ENCODE data around the gene ERH. TPM values are rescaled to one million over a fixed set of nuclear protein-coding genes. Genes with fewer than 3 reads are reported as not detected.

Gene ERH
- total RNA-seq, 3 donors from 2014 or later (not counting 1 experiment from before 2014, with no cell fraction given), result 103 to 120 (median 113) TPM

DNA sequence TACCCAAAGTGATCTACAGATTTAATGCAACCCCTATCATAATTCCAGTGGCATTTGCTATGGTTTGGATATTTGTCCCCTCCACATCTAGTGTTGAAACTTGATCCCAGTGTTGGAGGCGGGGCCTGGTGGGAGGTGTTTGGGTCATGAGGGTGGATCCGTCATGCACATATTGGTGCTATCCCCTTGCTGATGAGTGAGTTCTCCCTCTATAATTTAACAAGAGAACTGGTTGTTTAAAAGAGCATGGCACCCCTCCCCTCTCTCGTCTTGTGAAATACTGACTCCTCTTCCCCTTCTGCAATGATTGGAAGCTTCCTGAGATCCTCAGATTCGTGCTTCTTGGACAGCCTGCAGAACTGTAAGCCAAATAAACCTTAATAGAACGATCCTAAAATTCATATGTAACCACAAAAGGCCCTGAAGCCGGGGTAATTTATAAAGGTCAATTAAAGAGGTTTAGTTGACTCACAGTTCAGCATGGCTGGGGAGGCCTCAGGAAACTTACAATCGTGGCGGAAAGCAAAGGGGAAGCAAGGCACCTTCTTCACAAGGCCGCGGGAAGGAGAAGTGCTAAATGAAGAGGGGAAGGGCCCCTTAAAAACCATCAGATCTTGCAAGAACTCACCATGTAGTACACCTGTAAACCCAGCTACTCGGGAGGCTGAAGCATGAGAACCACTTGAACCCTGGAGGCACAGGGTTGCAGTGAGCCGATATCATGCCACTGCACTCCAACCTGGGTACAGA is 41.6 kb upstream of the ERH start:
- WGBS (ENCODE audit: insufficient coverage), result 91% methylated on average over 12 of the region's 12 CpGs
- intact Hi-C loops (cut with micrococcal nuclease), result no loop called here
- H3K27ac Mint-ChIP-seq, result no peak overlapping the region
- Histone ChIP-seq H3K9me3 (ENCODE audit: control insufficient read depth, insufficient read depth, low read length) (no peaks in the 10 kb centered on the region), H3K4me1 (ENCODE audit: control insufficient read depth, insufficient read depth, low read length) (no peaks in the 10 kb centered on the region), H3K4me3 (ENCODE audit: low read length) (no peak overlapping the region), H3K27ac (ENCODE audit: low read length) (no peak overlapping the region), H3K27me3 (ENCODE audit: control insufficient read depth, insufficient read depth, low read length) (no peaks in the 10 kb centered on the region), H3K36me3 (ENCODE audit: control insufficient read depth, insufficient read depth, low read length) (peaks cover 5% of the 10 kb centered on the region)
- no peak overlapping the region for H3K4me3 Mint-ChIP-seq
- ATAC-seq (no peak), DNase-seq (no peak)
- H3K36me3 Mint-ChIP-seq, result no peaks in the 10 kb centered on the region
- H3K27me3 Mint-ChIP-seq (ENCODE audit: low read depth in 2 of 2), result no peaks in the 10 kb centered on the region
- H3K9me3 Mint-ChIP-seq, result no peaks in the 10 kb centered on the region
- H3K4me1 Mint-ChIP-seq, result peaks cover 4 to 18% of the 10 kb centered on the region in 2 donors
- TF ChIP-seq, protein P1, sequence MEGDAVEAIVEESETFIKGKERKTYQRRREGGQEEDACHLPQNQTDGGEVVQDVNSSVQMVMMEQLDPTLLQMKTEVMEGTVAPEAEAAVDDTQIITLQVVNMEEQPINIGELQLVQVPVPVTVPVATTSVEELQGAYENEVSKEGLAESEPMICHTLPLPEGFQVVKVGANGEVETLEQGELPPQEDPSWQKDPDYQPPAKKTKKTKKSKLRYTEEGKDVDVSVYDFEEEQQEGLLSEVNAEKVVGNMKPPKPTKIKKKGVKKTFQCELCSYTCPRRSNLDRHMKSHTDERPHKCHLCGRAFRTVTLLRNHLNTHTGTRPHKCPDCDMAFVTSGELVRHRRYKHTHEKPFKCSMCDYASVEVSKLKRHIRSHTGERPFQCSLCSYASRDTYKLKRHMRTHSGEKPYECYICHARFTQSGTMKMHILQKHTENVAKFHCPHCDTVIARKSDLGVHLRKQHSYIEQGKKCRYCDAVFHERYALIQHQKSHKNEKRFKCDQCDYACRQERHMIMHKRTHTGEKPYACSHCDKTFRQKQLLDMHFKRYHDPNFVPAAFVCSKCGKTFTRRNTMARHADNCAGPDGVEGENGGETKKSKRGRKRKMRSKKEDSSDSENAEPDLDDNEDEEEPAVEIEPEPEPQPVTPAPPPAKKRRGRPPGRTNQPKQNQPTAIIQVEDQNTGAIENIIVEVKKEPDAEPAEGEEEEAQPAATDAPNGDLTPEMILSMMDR (IDR thresholded peaks at IDR 0.05), result no peak

DNA sequence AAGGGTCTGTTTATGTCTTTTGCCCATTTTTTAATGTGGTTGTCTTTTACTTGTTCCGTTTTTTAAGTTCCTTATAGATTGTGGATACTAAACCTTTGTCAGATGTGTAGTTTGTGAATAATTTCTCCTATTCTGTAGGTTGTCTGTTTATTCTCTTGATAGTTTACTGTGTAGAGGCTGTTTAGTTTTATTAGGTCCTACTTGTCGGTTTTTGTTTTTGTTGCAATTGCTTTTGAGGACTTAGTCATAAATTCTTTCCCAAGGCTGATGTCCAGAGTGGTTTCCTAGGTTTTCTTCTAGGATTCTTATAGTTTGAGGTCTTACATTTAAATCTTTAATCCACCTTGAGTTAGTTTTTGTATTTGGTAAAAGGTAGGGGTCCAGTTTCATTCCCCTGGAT is 34.3 kb upstream of the ERH start:
- Mint-ChIP-seq H3K9me3 (no peaks in the 10 kb centered on the region), H3K36me3 (peaks cover 6% of the 10 kb centered on the region), H3K27me3 (ENCODE audit: low read depth in 2 of 2) (no peaks in the 10 kb centered on the region), H3K27ac (no peak overlapping the region), H3K4me3 (no peak overlapping the region), H3K4me1 (peaks cover 19 to 26% of the 10 kb centered on the region in 2 donors)
- Histone ChIP-seq H3K36me3 (ENCODE audit: control insufficient read depth, insufficient read depth, low read length) (peaks cover 2% of the 10 kb centered on the region), H3K4me3 (ENCODE audit: low read length) (no peak overlapping the region), H3K9me3 (ENCODE audit: control insufficient read depth, insufficient read depth, low read length) (no peaks in the 10 kb centered on the region), H3K27ac (ENCODE audit: low read length) (no peak overlapping the region), H3K27me3 (ENCODE audit: control insufficient read depth, insufficient read depth, low read length) (no peaks in the 10 kb centered on the region), H3K4me1 (ENCODE audit: control insufficient read depth, insufficient read depth, low read length) (no peaks in the 10 kb centered on the region)
- intact Hi-C loops (cut with micrococcal nuclease), result no loop called here
- ATAC-seq, result no peak
- TF ChIP-seq, protein P1 (IDR thresholded peaks at IDR 0.05), result no peak
- 90% methylated on average over 2 of the region's 2 CpGs for WGBS (ENCODE audit: insufficient coverage)
- no peak for DNase-seq

DNA sequence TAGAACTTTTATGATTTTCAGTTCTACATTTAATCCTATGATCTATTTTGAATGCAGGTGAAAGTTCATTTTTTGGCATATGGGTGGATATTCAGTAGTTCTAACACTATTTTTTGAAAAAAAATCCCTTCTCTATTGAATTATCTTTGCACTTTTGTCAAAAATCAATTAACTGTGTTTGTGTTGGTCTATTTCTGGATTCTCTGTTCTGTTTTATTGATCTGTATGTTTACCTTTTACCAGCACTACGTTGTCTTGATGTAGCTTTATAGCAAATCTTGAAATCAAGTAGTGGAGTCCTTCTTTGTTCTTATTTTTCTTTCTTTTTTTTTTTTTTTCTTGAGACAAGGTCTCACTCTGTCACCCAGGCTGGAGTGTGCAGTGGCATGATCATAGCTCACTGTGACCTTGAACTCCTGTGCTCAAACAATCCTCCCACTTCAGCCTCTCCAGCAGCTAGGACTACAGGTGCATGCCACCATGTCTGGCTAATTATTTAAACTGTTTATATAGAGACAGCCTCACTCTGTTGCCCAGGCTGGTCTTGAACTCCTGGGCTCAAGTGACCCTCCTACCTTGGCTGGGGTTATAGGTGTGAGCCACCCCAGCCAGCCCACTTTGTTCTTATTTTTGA is 32.3 kb upstream of the ERH start:
- Histone ChIP-seq H3K36me3 (ENCODE audit: control insufficient read depth, insufficient read depth, low read length) (peaks cover 12% of the 10 kb centered on the region), H3K4me3 (ENCODE audit: low read length) (no peak overlapping the region), H3K4me1 (ENCODE audit: control insufficient read depth, insufficient read depth, low read length) (no peaks in the 10 kb centered on the region), H3K9me3 (ENCODE audit: control insufficient read depth, insufficient read depth, low read length) (no peaks in the 10 kb centered on the region), H3K27ac (ENCODE audit: low read length) (no peak overlapping the region), H3K27me3 (ENCODE audit: control insufficient read depth, insufficient read depth, low read length) (no peaks in the 10 kb centered on the region)
- intact Hi-C loops (cut with micrococcal nuclease), result no loop called here
- 100% methylated on average over 1 of the region's 1 CpG for WGBS (ENCODE audit: insufficient coverage)
- Mint-ChIP-seq H3K9me3 (no peaks in the 10 kb centered on the region), H3K4me1 (peaks cover 19 to 24% of the 10 kb centered on the region in 2 donors), H3K27ac (no peak overlapping the region), H3K36me3 (peaks cover 12% of the 10 kb centered on the region), H3K4me3 (no peak overlapping the region), H3K27me3 (ENCODE audit: low read depth in 2 of 2) (no peaks in the 10 kb centered on the region)
- ATAC-seq (no peak), DNase-seq (no peak)
- TF ChIP-seq, protein P1 (IDR thresholded peaks at IDR 0.05), result no peak
